GM12891 (cell line): Measurements from ENCODE around the gene ACP6.

Experiments
- POLR2A ChIP-seq: IDR thresholded peaks from 2 replicates; pipeline ENCODE4 v1.6.1; 2011; ENCODE audit warnings: low read depth, low read length, control low read depth
- POLR2AphosphoS5 ChIP-seq: IDR thresholded peaks from 2 replicates; pipeline ENCODE4 v1.6.1; 2011; ENCODE audit warnings: low read depth, low read length, control low read depth
- SPI1 ChIP-seq: IDR thresholded peaks from 2 replicates; pipeline ENCODE4 v1.6.1; 2011; ENCODE audit warnings: low read depth, low read length, control low read depth
- TAF1 ChIP-seq: IDR thresholded peaks from 2 replicates; pipeline ENCODE4 v1.6.1; 2011; ENCODE audit warnings: low read depth, low read length, control low read depth

- no peak for TF ChIP-seq TAF1
- TF ChIP-seq POLR2AphosphoS5 = no peak
- no peak for TF ChIP-seq SPI1
- TF ChIP-seq POLR2A = no peak
These were observed 42.3 kb upstream of the ACP6 start for GRCh38 chr1:147712605-147713004.
